HepG2 (cell line): Measurements from ENCODE around the gene TPGS1.

Experiments
- CTCF ChIP-seq: sonication (generic); formaldehyde crosslinking; IDR thresholded peaks from 2 replicates; pipeline ENCODE4 v1.5.0; 2020; ENCODE audit warnings: mild to moderate bottlenecking, missing genetic modification reagents, moderate library complexity
- FOXK1 ChIP-seq: sonication (generic); formaldehyde crosslinking; IDR thresholded peaks from 2 replicates; pipeline ENCODE4 v1.4.0; 2020; ENCODE audit warnings: low read depth, missing genetic modification reagents, borderline replicate concordance
- JUND ChIP-seq: sonication (generic); formaldehyde crosslinking; IDR thresholded peaks from 2 replicates; pipeline ENCODE4 v1.8.0; 2022; ENCODE audit warnings: mild to moderate bottlenecking, missing genetic modification reagents
- POLR2AphosphoS5 ChIP-seq: IDR thresholded peaks from 2 replicates; pipeline ENCODE4 v1.6.1; 2012; ENCODE audit warnings: low read depth, low read length
- SIN3B ChIP-seq: fragments of 150-350 bp; IDR thresholded peaks from 2 replicates; pipeline ENCODE4 v1.6.1; 2014; ENCODE audit warnings: low read length
- ZNF75D ChIP-seq: sonication (generic); formaldehyde crosslinking; IDR thresholded peaks from 2 replicates; pipeline ENCODE4 v1.8.1; 2023; ENCODE audit warnings: missing genetic modification reagents, mild to moderate bottlenecking, borderline replicate concordance
- ZNF839 ChIP-seq: sonication (generic); formaldehyde crosslinking; IDR thresholded peaks from 2 replicates; pipeline ENCODE4 v1.4.0; 2020; ENCODE audit warnings: missing genetic modification reagents, mild to moderate bottlenecking, borderline replicate concordance
- TF ChIP-seq, protein P1 (sequence below), 2 experiments: sonication (generic) in 1 of 2; formaldehyde crosslinking in 1 of 2; IDR thresholded peaks; 2 replicates each; pipeline versions ENCODE4 v1.5.1 to v1.6.1; 2011 to 2020; ENCODE audit warnings: borderline replicate concordance in 1 of 2, low read depth in 1 of 2, low read length in 1 of 2, mild to moderate bottlenecking in 1 of 2, missing genetic modification reagents in 1 of 2, moderate library complexity in 1 of 2
- TF ChIP-seq, protein P2 (sequence below): sonication (generic); formaldehyde crosslinking; IDR thresholded peaks from 2 replicates; pipeline ENCODE4 v1.4.0; 2020; ENCODE audit warnings: missing genetic modification reagents

DNA sequence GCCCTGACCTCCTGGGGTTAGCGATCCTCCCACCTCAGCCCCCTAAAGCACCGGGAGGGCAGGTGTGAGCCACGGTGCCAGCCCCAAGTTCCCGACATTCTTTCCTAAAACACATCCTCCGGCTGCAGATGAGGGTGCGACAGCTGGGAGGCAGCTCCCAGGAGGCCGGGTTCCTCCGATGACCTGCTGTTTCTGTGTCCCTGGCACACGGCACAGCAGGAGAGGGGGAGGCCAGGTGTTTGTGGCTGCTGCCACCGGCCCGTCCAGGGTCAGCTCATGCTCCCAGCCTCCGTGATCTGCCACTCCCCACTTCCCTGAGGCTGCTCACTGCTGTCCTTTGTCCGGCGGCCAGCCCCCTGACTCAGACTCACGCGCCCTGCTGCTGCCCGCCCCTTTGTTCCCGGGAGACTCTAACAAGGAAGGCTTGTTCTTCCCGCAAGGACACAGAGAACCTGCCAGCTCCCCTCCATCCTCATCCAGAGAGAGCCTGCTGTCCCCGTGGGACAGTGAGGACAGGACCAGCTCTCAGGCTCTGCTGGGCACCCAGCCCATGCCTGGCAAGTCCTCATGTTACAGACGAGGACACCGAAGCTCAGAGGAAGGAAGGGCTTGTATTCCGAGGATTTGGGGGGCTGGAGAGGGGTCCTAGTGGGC lies 21.6 kb upstream of the TPGS1 start:
- TF ChIP-seq, protein P1, sequence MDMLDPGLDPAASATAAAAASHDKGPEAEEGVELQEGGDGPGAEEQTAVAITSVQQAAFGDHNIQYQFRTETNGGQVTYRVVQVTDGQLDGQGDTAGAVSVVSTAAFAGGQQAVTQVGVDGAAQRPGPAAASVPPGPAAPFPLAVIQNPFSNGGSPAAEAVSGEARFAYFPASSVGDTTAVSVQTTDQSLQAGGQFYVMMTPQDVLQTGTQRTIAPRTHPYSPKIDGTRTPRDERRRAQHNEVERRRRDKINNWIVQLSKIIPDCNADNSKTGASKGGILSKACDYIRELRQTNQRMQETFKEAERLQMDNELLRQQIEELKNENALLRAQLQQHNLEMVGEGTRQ (IDR thresholded peaks at IDR 0.05; ENCODE audit: low read depth, low read length): no peak
- TF ChIP-seq, protein P1 (CRISPR knock-in tag; IDR thresholded peaks at IDR 0.05; ENCODE audit: borderline replicate concordance): no peak
- TF ChIP-seq ZNF75D (CRISPR knock-in tag) (no peak), FOXK1 (CRISPR knock-in tag) (no peak), SIN3B (no peak), JUND (no peak), CTCF (CRISPR knock-in tag) (0 out of 2 replicates have a peak, but pooled peaks have one; percentile 23), POLR2AphosphoS5 (no peak; the same call in 1 of the 2 replicates), ZNF839 (no peak)
- TF ChIP-seq, protein P2, sequence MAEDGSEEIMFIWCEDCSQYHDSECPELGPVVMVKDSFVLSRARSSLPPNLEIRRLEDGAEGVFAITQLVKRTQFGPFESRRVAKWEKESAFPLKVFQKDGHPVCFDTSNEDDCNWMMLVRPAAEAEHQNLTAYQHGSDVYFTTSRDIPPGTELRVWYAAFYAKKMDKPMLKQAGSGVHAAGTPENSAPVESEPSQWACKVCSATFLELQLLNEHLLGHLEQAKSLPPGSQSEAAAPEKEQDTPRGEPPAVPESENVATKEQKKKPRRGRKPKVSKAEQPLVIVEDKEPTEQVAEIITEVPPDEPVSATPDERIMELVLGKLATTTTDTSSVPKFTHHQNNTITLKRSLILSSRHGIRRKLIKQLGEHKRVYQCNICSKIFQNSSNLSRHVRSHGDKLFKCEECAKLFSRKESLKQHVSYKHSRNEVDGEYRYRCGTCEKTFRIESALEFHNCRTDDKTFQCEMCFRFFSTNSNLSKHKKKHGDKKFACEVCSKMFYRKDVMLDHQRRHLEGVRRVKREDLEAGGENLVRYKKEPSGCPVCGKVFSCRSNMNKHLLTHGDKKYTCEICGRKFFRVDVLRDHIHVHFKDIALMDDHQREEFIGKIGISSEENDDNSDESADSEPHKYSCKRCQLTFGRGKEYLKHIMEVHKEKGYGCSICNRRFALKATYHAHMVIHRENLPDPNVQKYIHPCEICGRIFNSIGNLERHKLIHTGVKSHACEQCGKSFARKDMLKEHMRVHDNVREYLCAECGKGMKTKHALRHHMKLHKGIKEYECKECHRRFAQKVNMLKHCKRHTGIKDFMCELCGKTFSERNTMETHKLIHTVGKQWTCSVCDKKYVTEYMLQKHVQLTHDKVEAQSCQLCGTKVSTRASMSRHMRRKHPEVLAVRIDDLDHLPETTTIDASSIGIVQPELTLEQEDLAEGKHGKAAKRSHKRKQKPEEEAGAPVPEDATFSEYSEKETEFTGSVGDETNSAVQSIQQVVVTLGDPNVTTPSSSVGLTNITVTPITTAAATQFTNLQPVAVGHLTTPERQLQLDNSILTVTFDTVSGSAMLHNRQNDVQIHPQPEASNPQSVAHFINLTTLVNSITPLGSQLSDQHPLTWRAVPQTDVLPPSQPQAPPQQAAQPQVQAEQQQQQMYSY (CRISPR knock-in tag): no peak; the same call in 1 of the 2 replicates
